ENCODE results near the gene DIS3L2. TPM values are rescaled to one million over a fixed set of nuclear protein-coding genes. Genes with fewer than 3 reads are reported as not detected.

Gene DIS3L2
- total and polyA plus RNA-seq, 10 donors = 9.1 to 59.8 (median 35.4) TPM

DNA sequence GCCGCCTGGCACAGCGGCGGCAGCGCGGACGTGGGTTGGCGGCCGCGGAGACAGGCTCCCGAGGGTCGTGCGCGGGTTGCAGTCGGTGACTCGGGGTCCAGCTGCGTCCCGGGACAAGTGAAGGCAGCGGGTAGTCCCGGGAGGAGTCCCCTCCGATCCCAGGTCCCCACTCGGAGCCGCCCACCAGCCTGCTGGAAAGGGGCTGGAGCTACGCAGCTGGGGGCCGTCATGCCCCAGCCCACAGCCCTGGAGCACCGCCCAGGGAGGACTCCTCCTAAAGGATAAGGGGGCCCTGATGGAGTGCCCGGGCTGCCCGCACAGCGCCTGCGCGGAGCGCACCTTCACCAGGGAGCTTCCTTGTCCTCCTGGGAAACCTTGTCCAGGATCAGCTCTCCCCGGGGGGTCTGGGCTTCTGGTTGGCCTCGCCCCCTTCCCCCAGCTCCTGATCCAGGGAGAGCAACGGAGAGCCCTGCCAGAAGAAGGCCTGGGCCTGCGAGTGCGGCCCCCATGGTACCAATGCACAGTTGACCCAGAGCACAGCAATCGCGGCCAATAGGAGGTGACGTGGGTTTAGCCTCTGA, 391.1 kb downstream of the DIS3L2 start:
- 44 to 61% (median 58%) methylated on average over 11 to 39 of the region's 39 CpGs for WGBS, 5 donors
- peaks cover 0 to 3% (median 0%) of the 10 kb centered on the region in 8 donors for H3K9me3 ChIP-seq
- no peak for DNase-seq
- no peaks in the 10 kb centered on the region for H3K36me3 ChIP-seq
- H3K27me3 ChIP-seq (replicated peaks in 1 of 7) = peaks cover 9 to 75% (median 47%) of the 10 kb centered on the region in 7 donors
- H3K4me1 ChIP-seq = peaks cover 0 to 24% (median 12%) of the 10 kb centered on the region in 6 donors
- intact Hi-C loops (cut with DNase I; ENCODE audit: low total_unique reads) = no loop called here
- H3K27ac ChIP-seq = no peak overlapping the region
- TF ChIP-seq, protein P1, sequence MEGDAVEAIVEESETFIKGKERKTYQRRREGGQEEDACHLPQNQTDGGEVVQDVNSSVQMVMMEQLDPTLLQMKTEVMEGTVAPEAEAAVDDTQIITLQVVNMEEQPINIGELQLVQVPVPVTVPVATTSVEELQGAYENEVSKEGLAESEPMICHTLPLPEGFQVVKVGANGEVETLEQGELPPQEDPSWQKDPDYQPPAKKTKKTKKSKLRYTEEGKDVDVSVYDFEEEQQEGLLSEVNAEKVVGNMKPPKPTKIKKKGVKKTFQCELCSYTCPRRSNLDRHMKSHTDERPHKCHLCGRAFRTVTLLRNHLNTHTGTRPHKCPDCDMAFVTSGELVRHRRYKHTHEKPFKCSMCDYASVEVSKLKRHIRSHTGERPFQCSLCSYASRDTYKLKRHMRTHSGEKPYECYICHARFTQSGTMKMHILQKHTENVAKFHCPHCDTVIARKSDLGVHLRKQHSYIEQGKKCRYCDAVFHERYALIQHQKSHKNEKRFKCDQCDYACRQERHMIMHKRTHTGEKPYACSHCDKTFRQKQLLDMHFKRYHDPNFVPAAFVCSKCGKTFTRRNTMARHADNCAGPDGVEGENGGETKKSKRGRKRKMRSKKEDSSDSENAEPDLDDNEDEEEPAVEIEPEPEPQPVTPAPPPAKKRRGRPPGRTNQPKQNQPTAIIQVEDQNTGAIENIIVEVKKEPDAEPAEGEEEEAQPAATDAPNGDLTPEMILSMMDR (IDR thresholded peaks at IDR 0.05 in 8 of 11, conservative IDR thresholded peaks at IDR 0.05 in 3 of 11) = no peak
- TF ChIP-seq POLR2A (IDR thresholded peaks at IDR 0.05) (no peak), POLR2AphosphoS5 (IDR thresholded peaks at IDR 0.05) (no peak)
- H3K4me3 ChIP-seq = no peak overlapping the region

DNA sequence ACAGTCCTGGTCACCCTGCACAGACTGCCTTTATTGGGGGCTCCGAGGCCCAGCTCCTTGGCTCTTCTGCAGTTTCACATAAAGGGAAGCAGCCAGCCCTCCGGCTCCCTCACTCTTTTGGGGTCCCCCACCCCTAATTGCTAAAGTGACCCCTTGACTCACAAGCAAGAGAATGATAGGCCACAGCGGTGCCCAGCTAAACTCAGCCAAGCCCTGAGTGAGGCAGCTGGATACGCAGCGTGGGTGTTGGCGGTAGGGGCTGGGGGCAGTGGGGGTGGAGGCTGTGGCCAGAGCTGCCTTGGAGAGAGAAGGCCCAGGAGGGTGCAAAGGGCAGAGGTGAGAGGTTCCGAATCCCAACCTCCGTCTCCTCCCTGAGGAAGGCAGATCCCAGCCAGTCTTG, 391.6 kb downstream of the DIS3L2 start:
- peak; percentile 47 for DNase-seq
- Histone ChIP-seq H3K36me3 (no peaks in the 10 kb centered on the region), H3K27ac (no peak overlapping the region), H3K9me3 (no peaks in the 10 kb centered on the region), H3K27me3 (replicated peaks in 1 of 7) (peaks cover 9 to 70% (median 47%) of the 10 kb centered on the region in 7 donors), H3K4me1 (peaks cover 0 to 24% (median 12%) of the 10 kb centered on the region in 6 donors), H3K4me3 (no peak overlapping the region)
- TF ChIP-seq, protein P1 (IDR thresholded peaks at IDR 0.05 in 8 of 11, conservative IDR thresholded peaks at IDR 0.05 in 3 of 11) = no peak
- TF ChIP-seq POLR2A (IDR thresholded peaks at IDR 0.05) (no peak), POLR2AphosphoS5 (IDR thresholded peaks at IDR 0.05) (no peak)
- 77 to 96% (median 89%) methylated on average over 8 of the region's 8 CpGs for WGBS, 5 donors
- intact Hi-C loops (cut with DNase I; ENCODE audit: low total_unique reads) = no loop called here

- DNase-seq = peak; percentile 57
Measured at GRCh38 chr2:232353660-232354059, 392.1 kb downstream of the DIS3L2 start.

GRCh38 chr2:232354069-232354468, 392.6 kb downstream of the DIS3L2 start:
- Histone ChIP-seq H3K9me3 (no peaks in the 10 kb centered on the region), H3K36me3 (no peaks in the 10 kb centered on the region), H3K27me3 (replicated peaks in 1 of 7) (peaks cover 9 to 61% (median 47%) of the 10 kb centered on the region in 7 donors), H3K27ac (no peak overlapping the region), H3K4me1 (peaks cover 0 to 24% (median 12%) of the 10 kb centered on the region in 6 donors), H3K4me3 (no peak overlapping the region)
- DNase-seq = peak; percentile 36
- intact Hi-C loops (cut with DNase I; ENCODE audit: low total_unique reads) = no loop called here
- TF ChIP-seq POLR2A (IDR thresholded peaks at IDR 0.05) (no peak), POLR2AphosphoS5 (IDR thresholded peaks at IDR 0.05) (no peak)
- TF ChIP-seq, protein P1 (IDR thresholded peaks at IDR 0.05 in 8 of 11, conservative IDR thresholded peaks at IDR 0.05 in 3 of 11) = no peak
- WGBS, 5 donors = 83 to 98% (median 94%) methylated on average over 5 of the region's 5 CpGs

More at GRCh38 chr2:232353660-232354059, 392.1 kb downstream of the DIS3L2 start:
- H3K9me3 ChIP-seq = no peaks in the 10 kb centered on the region
- WGBS, 5 donors = 79 to 92% (median 91%) methylated on average over 7 of the region's 7 CpGs
- intact Hi-C loops (cut with DNase I; ENCODE audit: low total_unique reads) = no loop called here
- no peak overlapping the region for H3K4me3 ChIP-seq
- no peak overlapping the region for H3K27ac ChIP-seq
- peaks cover 0 to 24% (median 12%) of the 10 kb centered on the region in 6 donors for H3K4me1 ChIP-seq
- H3K36me3 ChIP-seq = no peaks in the 10 kb centered on the region
- H3K27me3 ChIP-seq (replicated peaks in 1 of 7) = peaks cover 9 to 65% (median 47%) of the 10 kb centered on the region in 7 donors
- TF ChIP-seq POLR2A (IDR thresholded peaks at IDR 0.05) (no peak), POLR2AphosphoS5 (IDR thresholded peaks at IDR 0.05) (no peak)
- TF ChIP-seq, protein P1 (IDR thresholded peaks at IDR 0.05 in 8 of 11, conservative IDR thresholded peaks at IDR 0.05 in 3 of 11) = no peak
